Right ventricle myocardium superior (tissue), 1 donor: Measurements from ENCODE around the gene ZDHHC21. TPM values are rescaled to one million over a fixed set of nuclear protein-coding genes. Genes with fewer than 3 reads are reported as not detected.

ENCODE experiments used
- ATAC-seq: fragments of 200-7000 bp; cut with Tn5 transposase; one replicate; pipeline ENCODE4 v1.9.1; 2020; ENCODE audit warnings: mild to moderate bottlenecking; ENCODE audit not compliant: poor library complexity
- DNase-seq: peaks from one replicate; pipeline ENCODE4 v3.0.0-alpha.2; 2020
- intact Hi-C: fragments of 100-400 bp; cut with DNase I; formaldehyde crosslinking; loops from one replicate; pipeline ENCODE4 v1.11.2; 2022
- total RNA-seq: library from RNA; stranded (reverse); fragmentation: NEBNext Ultra II Directional; extraction: Animal tissue kit (Norgen Biotek cat#: 25700); gene quantifications from one replicate; pipeline ENCODE4 v1.2.1, GENCODE V29; 2021
- donor health status: DM: no; HTN: yes; CAD: no; lungs with severe emphysema.

The ZDHHC21 gene
- total RNA-seq, 1 donor from 2014 or later, result 4.8 TPM

DNA sequence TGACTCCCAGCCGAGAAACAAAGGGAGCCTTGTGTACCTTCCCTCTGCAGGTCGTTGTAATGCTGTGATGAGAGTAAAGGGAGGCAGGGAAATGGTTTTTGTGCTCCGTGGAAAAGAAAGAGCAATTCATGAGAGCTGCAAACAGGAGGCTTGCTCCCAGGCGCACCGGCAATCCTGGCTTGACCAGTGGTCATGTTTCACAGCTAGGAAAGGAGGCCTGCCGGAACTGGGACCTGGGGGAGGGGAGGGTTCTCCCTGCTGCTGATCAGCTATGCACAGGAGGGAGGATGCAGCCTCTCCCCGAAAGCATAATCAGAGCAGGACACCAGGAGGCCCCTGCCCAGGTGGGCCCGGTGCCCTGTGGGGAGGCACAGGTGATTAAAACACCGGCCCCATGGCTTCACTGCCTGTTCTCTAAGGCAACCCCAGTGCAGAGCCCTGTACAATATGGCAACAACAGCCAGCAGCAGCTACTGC lies 131.3 kb downstream of the ZDHHC21 start:
- intact Hi-C loops, result no loop called here
- no peak for DNase-seq
- ATAC-seq, result no peak

Other genes starting within 250 kb of the ZDHHC21 start
- gene CER1, start 29.3 kb upstream of the ZDHHC21 start, total RNA-seq, result not detected
- 2.0 TPM for gene FREM1, start 217.0 kb upstream of the ZDHHC21 start, total RNA-seq